ENCODE data around the gene HES3.
A peak's percentile ranks its signal among the peaks of the same experiment; 100 is the strongest.

HES3 gene

DNA sequence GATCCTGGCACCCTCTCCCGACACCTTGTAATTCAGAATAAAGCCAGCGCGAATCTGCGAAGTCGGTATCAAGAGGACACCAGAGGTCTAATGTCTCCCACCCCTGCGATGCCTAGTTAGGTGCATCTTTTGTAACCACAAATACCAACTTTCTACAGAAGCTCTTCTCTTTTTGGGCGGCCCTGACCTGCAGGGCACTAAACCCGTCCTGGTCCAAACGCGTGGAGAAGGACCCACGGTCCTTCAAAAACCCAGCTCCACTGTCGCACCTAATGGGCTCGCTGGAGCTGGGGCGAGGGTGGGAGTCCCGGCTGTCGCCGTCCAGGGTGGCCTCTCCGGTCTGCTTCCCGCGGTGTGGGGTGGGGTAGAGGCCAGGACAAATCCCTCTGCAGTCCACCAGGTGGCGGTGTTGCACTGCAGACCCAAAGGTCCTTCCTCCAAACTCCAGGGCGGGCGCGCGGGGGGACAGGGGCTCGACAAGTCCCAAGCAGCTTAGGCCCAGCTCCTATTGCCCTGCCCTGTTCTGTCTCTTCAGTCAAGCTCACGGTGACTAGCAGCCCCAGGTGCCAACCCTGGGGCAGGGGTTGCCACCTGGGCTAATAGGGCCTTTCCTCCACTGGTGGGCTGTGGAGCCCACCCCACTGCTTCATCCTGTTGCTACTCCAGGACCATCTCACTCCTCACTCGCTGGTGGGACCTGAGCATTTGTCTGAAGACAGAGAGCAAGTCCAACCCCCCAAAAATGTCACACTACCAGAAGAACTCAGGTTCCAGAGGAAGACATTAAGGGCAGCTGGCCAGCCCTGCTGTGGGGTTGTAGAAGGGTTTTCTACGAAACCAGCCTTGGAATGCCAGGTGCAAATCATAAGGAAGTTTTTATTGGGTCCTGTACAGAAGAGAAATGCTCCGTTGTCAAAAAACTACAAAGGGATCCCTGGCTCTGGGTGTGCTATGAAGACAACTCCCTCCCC, 2.8 kb downstream of the HES3 start:
- peak; percentile 60 for DNase-seq (ENCODE audit: low read depth)

DNA sequence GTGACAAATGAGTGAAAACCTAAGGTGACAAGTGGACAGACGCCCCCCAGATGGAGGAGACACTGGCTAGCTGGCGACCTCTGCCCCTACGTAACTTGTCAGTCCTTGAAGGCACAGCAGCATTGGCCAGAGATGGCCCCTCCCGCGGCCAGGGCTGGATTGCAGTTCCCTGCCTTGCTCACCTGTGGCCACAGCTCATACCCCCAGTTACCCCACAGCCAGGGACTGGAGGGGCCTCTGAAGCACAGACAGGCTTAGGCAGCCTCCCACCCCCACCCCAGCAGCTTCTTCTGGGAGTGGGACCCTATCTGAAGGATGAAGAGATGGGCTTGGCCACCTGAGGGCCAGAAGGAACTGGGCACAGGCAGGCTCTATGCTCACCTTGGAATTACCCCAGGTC, 3.7 kb downstream of the HES3 start:
- DNase-seq (ENCODE audit: low read depth): no peak

DNA sequence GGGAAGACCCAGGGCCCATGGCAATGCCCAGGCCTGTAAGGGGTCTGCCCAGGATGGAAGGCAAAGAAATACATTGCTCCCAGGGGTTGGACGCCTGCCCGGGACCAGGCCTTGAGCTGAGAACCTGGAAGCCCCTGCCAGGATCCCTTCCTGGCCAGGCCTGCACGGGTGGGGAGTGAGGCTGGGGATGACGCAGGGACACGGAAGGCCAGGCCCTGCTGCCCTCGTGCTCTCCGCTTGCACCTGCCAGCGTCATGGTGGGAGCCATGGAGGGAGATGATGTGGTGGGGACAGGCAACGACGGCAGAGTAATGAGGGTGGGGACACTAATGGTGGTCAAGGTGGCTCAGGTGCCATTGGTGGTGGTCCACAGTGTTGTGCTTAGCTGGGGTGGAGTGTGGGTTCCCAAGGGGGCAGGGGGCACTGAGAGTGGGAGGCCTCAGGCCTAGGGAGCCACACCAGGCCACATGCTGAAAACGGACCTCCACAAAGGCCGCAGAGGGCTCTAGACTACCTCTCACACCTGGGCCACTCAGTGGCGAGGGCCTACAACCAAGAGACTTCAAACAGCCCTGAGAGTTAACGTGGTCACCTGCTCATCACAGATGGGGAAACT, 4.3 kb downstream of the HES3 start:
- no peak for DNase-seq (ENCODE audit: low read depth)

- DNase-seq (ENCODE audit: low read depth): no peak
Observed at GRCh38 chr1:6248932-6249738, 5.2 kb downstream of the HES3 start.

- no peak for DNase-seq (ENCODE audit: low read depth)
Observed at GRCh38 chr1:6249739-6250689, 6.0 kb downstream of the HES3 start.

GRCh38 chr1:6251233-6251632, 7.3 kb downstream of the HES3 start:
- no peak for DNase-seq (ENCODE audit: low read depth)

GRCh38 chr1:6251681-6252373, 7.8 kb downstream of the HES3 start:
- no peak for DNase-seq (ENCODE audit: low read depth)

DNA sequence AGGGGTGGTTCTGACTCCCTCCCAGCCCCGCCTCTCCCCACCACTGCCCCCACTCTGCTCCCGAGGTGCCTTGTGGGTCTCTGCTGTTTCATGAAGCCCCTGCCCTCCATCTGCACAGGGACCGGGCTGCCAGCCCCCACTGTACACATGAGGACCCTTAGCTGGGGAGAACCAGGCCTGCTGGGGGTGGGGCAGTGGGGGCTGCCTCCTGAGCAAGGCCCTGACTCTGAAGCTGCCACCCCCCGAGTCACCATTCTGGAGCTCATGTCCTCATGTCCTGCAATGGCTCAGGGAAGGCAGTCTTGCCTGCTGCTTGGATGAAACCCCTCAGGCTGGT, 8.4 kb downstream of the HES3 start:
- no peak for DNase-seq (ENCODE audit: low read depth)

- DNase-seq (ENCODE audit: low read depth): no peak
Observed at GRCh38 chr1:6253380-6253779, 9.4 kb downstream of the HES3 start.

GRCh38 chr1:6254691-6255090, 10.7 kb downstream of the HES3 start:
- DNase-seq (ENCODE audit: low read depth): no peak

DNA sequence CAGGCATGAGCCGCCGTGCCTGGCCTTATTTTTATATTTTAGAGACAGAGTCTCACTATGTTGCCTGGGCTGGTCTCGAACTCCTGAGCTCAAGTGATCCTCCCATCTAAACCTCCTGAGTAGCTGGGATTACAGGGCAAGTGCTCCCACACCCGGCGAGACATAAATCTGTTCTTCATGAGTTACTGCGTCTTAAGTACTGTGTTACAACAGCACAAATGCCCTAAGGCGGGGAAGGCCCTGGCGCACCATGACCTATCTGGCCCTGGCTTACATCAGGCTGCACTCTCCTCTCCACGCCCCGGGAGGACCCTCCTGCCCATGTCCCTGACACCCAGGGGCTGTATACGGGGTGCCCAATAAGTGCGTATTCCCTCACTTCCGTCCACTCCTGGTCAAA, 12.7 kb downstream of the HES3 start:
- no peak for DNase-seq (ENCODE audit: low read depth)

GRCh38 chr1:6257541-6258069, 13.6 kb downstream of the HES3 start:
- no peak for DNase-seq (ENCODE audit: low read depth)

- DNase-seq (ENCODE audit: low read depth): no peak
Observed at GRCh38 chr1:6258675-6259074, 14.7 kb downstream of the HES3 start.

DNA sequence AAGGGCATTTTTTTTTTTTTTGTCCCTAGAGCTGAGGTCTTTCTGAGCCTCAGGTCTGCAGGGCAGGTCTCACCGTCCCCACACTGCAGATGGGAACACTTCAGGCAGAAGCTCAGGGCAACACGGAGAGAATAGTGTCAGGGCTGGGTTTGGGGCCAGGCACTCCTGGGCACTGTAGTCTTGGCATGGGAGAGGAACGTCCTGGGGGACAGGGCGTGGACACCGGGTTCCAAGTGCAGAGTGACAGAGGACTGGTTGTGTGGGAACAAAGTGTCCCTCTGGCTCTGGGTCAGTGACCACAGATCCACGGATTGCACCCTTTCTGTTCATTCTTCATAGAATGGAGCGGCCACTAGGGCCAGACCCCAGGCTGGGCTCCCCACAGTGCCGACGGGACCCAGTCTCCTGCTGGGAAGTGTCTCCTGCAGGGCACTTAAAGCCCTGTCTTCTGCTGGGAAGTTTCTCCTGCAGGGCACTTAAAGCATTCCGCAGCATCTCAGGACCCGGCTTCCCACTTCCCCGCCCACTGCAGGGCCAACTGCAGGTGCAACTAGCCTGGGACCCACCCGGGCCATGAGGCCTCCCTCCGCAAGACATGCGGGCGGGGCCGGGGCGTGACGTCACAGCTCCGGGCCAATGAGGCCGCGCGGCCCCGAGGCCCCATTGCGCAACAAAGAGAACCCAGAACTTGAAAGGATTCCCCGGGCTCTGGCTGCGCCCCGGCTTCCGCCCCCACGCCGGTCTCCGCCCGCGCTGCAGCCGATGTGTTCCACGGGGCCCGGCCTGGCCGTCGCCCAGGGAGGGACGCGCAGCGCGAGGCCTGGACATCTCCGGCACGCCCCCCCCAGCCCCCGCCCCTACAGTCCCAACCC, 15.7 kb downstream of the HES3 start:
- peak; percentile 47 for DNase-seq (ENCODE audit: low read depth)

- no peak for DNase-seq (ENCODE audit: low read depth)
Observed at GRCh38 chr1:6260433-6260934, 16.5 kb downstream of the HES3 start.

DNA sequence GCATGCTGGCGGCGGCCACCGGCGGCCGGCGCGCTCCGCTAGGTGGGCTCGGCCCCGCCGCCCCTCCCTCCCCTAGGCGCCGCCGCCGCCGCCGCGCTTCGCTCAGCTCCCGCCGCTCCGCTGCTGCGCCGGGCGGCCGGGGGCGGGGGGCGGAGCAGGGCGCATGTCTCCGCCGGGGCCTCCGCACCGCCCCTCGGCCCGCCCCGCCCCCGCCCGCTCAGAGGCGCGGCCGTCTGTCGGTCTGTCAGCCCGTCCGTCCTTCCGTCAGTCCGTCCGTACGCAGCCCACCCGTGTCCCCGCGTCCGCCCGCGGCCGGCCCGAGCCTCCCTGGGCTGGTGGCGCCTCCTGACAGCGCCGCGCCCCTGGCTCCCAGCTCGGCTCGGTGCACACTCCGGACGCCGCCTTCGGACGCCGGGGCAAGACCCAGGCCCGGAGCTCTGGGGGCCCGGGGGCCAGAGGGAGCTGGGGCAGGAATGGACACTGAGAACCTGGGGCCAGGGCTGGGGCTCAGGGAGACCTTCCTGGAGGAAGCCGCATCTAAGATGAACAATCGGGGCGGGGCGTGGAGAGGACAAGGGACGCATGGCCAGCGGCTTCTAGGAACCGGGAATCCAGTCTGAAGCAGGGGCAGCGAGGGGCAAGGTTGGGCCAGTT, 17.1 kb downstream of the HES3 start, which contains the start of gene GPR153:
TSS of gene GPR153 (minus strand) at position 138 of the 654 bp plus-strand sequence. CDS start 6,193 bp downstream, outside the sequence.
- DNase-seq (ENCODE audit: low read depth): no peak

- no peak for DNase-seq (ENCODE audit: low read depth)
Observed at GRCh38 chr1:6261615-6261995, 17.6 kb downstream of the HES3 start.

GRCh38 chr1:6262555-6263420, 18.8 kb downstream of the HES3 start:
- DNase-seq (ENCODE audit: low read depth): no peak

Measured in fibroblast of the conjunctiva (primary cell).